Trophoblast cell (in vitro differentiated cells and primary cell): ENCODE data around the gene ZC3H7A.

Source experiments
- DNase-seq, 2 donors: peaks; one replicate each; pipeline ENCODE4 v3.0.0-alpha.2; 2016
- H2AFZ ChIP-seq: 2 replicates; pipeline ENCODE4 v1.6.1; 2013; ENCODE audit warnings: low read length, moderate library complexity, mild to moderate bottlenecking; ENCODE audit not compliant: insufficient read depth, poor library complexity
- H2AK5ac ChIP-seq: 2 replicates; pipeline ENCODE4 v1.6.1; 2013; ENCODE audit warnings: mild to moderate bottlenecking, low read length
- H2BK120ac ChIP-seq: 2 replicates; pipeline ENCODE4 v1.6.1; 2013; ENCODE audit warnings: low read length, mild to moderate bottlenecking, moderate library complexity; ENCODE audit not compliant: insufficient read depth, poor library complexity
- H2BK12ac ChIP-seq: 2 replicates; pipeline ENCODE4 v1.6.1; 2013; ENCODE audit warnings: mild to moderate bottlenecking, low read length, moderate library complexity
- H2BK5ac ChIP-seq: 2 replicates; pipeline ENCODE4 v1.6.1; 2013; ENCODE audit warnings: low read length, low read depth, moderate library complexity, mild to moderate bottlenecking; ENCODE audit not compliant: poor library complexity
- H3K14ac ChIP-seq: 2 replicates; pipeline ENCODE4 v1.6.1; 2013; ENCODE audit warnings: mild to moderate bottlenecking, low read length
- H3K18ac ChIP-seq: 2 replicates; pipeline ENCODE4 v1.6.1; 2013; ENCODE audit warnings: mild to moderate bottlenecking, low read length
- H3K23ac ChIP-seq: 2 replicates; pipeline ENCODE4 v1.6.1; 2013; ENCODE audit warnings: low read length
- H3K27ac ChIP-seq: 2 replicates; pipeline ENCODE4 v1.5.1; 2013; ENCODE audit warnings: low read depth, mild to moderate bottlenecking, inconsistent platforms, low read length, moderate library complexity
- H3K27me3 ChIP-seq: 2 replicates; pipeline ENCODE4 v1.6.1; 2013; ENCODE audit warnings: inconsistent platforms, mild to moderate bottlenecking, low read length, moderate library complexity; ENCODE audit not compliant: insufficient read depth
- H3K36me3 ChIP-seq, 2 experiments: 1 replicate in 1 of 2; 2 replicates in 1 of 2; pipeline ENCODE4 v1.6.1; 2013; ENCODE audit warnings: low read length in 2 of 2, mild to moderate bottlenecking in 2 of 2, moderate library complexity in 1 of 2; ENCODE audit not compliant: insufficient read depth in 2 of 2, control insufficient read depth in 1 of 2
- H3K4ac ChIP-seq: 2 replicates; pipeline ENCODE4 v1.6.1; 2013; ENCODE audit warnings: low read depth, mild to moderate bottlenecking, low read length, moderate library complexity
- H3K4me1 ChIP-seq, 2 experiments: 1 replicate in 1 of 2; 2 replicates in 1 of 2; pipeline ENCODE4 v1.6.1; 2013; ENCODE audit warnings: low read length in 2 of 2, mild to moderate bottlenecking in 2 of 2, moderate library complexity in 1 of 2; ENCODE audit not compliant: insufficient read depth in 2 of 2, control insufficient read depth in 1 of 2
- H3K4me2 ChIP-seq: 2 replicates; pipeline ENCODE4 v1.6.1; 2013; ENCODE audit warnings: inconsistent platforms, mild to moderate bottlenecking, low read length, moderate library complexity
- H3K4me3 ChIP-seq: 2 replicates; pipeline ENCODE4 v1.5.1; 2013; ENCODE audit warnings: mild to moderate bottlenecking, low read depth, low read length, inconsistent platforms
- H3K79me1 ChIP-seq: one replicate; pipeline ENCODE4 v1.6.1; 2013; ENCODE audit warnings: low read length
- H3K79me2 ChIP-seq: 2 replicates; pipeline ENCODE4 v1.6.1; 2013; ENCODE audit warnings: low read length, mild to moderate bottlenecking; ENCODE audit not compliant: control insufficient read depth, insufficient read depth, poor library complexity
- H3K9ac ChIP-seq: 2 replicates; pipeline ENCODE4 v1.6.1; 2013; ENCODE audit warnings: mild to moderate bottlenecking, low read length
- H3K9me3 ChIP-seq: 2 replicates; pipeline ENCODE4 v1.6.1; 2013; ENCODE audit warnings: low read depth, mild to moderate bottlenecking, control low read depth, inconsistent platforms, low read length; ENCODE audit not compliant: insufficient read depth
- H4K12ac ChIP-seq: 2 replicates; pipeline ENCODE4 v1.6.1; 2013; ENCODE audit warnings: low read depth, mild to moderate bottlenecking, low read length, moderate library complexity
- H4K8ac ChIP-seq: 2 replicates; pipeline ENCODE4 v1.6.1; 2013; ENCODE audit warnings: low read depth, mild to moderate bottlenecking, low read length, moderate library complexity
- H4K91ac ChIP-seq: one replicate; pipeline ENCODE4 v1.6.1; 2013; ENCODE audit warnings: low read depth, mild to moderate bottlenecking, low read length, moderate library complexity
- WGBS: extraction: QIAGEN DNeasy Blood & Tissue Kit; methylation state at CpG from one replicate; pipeline ENCODE4 v1.1.7; 2013; ENCODE audit warnings: missing lambda C conversion rate; ENCODE audit not compliant: insufficient read length, insufficient coverage; ENCODE audit errors: extremely low coverage; 5-methylcytosine and 5-hydroxymethylcytosine counted together

The ZC3H7A gene

DNA sequence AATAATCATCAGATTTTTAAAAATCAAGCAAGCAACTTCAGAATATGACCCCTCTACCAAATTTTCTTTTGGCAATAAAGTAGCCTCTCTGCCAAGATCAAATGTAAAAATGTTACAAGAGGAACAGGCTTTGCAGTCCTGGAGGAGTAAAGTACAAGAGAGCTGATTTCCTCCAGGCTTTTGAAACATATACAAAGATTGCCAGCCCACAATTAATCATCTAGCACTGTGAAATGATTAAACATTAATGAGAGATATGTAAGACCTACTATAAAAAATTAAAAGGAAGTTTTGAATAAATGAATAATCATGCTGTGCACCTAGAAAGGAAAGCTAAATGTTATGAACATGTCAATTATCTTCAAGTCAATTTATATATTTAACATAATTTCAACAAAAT lies 80.7 kb downstream of the ZC3H7A start:
- H2BK120ac ChIP-seq: no peak overlapping the region
- H3K9ac ChIP-seq: no peak overlapping the region
- no peaks in the 10 kb centered on the region for H3K9me3 ChIP-seq
- H2AFZ ChIP-seq: no peak overlapping the region
- H3K36me3 ChIP-seq: peaks cover 11 to 18% of the 10 kb centered on the region in 2 experiments
- no peak overlapping the region for H2BK12ac ChIP-seq
- H3K79me1 ChIP-seq: no peaks in the 10 kb centered on the region
- no peak for DNase-seq
- no peak overlapping the region for H4K12ac ChIP-seq
- no peak overlapping the region for H4K8ac ChIP-seq
- no peak overlapping the region for H3K4me2 ChIP-seq
- no peak overlapping the region for H2BK5ac ChIP-seq
- no peak overlapping the region for H3K27ac ChIP-seq
- H3K18ac ChIP-seq: no peak overlapping the region
- no peaks in the 10 kb centered on the region for H3K79me2 ChIP-seq
- no peak overlapping the region for H3K23ac ChIP-seq
- no peak overlapping the region for H3K4me3 ChIP-seq
- H2AK5ac ChIP-seq: no peak overlapping the region
- H3K27me3 ChIP-seq: no peaks in the 10 kb centered on the region
- H4K91ac ChIP-seq: no peak overlapping the region
- H3K14ac ChIP-seq: no peak overlapping the region
- H3K4me1 ChIP-seq: no peaks in the 10 kb centered on the region
- H3K4ac ChIP-seq: no peak overlapping the region

DNA sequence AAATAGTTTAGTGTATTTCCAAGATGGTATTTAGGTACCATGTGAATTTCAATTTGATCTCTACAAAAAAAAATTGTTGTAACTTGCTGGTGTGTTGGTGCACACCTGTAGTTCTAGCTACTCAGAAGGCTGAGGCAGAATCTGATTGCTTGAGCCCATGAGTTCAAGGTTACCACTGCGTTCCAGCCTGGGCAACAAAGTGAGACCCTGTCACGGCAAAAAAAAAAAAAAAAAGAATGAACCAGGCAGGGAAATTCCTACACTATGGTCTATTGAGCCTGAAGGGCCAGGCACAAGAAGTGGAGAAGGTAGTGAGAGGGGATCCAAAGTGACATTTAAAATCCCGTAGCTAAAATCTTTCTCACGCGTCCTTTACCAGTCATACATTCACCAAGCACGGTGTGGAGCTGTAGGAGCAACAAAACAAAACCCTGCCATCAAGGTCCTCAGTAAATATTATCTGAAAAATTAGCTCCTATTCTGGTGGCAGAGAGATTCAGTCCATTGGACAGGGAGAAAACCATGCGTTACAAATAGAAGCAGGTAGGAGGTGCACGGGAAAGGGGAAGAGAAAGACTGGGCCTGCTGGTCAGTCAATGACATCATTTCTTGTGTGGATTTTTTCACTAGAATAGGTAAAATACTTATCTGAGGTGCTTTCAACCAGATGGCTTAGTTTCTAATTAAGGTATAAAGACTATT lies 81.7 kb downstream of the ZC3H7A start:
- Histone ChIP-seq H3K14ac (no peak overlapping the region), H2BK120ac (no peak overlapping the region), H3K4me3 (no peak overlapping the region), H3K79me2 (no peaks in the 10 kb centered on the region), H3K4ac (no peak overlapping the region), H3K79me1 (no peaks in the 10 kb centered on the region), H3K27me3 (no peaks in the 10 kb centered on the region), H3K9me3 (no peaks in the 10 kb centered on the region), H3K9ac (no peak overlapping the region), H2BK5ac (no peak overlapping the region), H2AK5ac (no peak overlapping the region), H3K4me1 (no peaks in the 10 kb centered on the region), H3K36me3 (peaks cover 10 to 14% of the 10 kb centered on the region in 2 experiments), H3K27ac (no peak overlapping the region), H3K23ac (no peak overlapping the region), H4K12ac (no peak overlapping the region), H4K91ac (no peak overlapping the region), H2AFZ (no peak overlapping the region), H3K4me2 (no peak overlapping the region), H3K18ac (no peak overlapping the region), H4K8ac (no peak overlapping the region), H2BK12ac (no peak overlapping the region)
- peak in 1 of 2 donors; percentile 16 for DNase-seq
- WGBS: no CpG with 5 or more reads among the region's 8 CpGs

DNA sequence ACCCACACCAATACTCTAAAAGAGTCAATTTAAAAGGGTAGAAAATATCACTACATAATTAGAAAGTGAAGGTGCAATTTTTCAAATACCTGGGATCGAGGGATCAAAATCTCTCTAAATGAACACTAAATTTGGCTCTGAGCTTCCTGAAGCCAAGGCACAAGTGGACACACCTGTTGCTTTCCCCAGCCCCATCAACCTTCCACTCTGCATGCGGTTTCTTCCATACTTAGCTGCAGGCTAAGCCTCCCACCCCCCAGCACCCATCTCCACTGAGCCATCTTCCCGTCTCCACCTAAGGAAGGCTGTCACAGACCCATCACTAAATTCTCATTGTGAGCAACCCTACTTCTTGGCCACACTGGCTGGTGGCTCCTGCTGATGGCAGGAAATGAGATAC lies 84.9 kb downstream of the ZC3H7A start:
- no CpG with 5 or more reads among the region's 3 CpGs for WGBS
- DNase-seq: no peak

DNA sequence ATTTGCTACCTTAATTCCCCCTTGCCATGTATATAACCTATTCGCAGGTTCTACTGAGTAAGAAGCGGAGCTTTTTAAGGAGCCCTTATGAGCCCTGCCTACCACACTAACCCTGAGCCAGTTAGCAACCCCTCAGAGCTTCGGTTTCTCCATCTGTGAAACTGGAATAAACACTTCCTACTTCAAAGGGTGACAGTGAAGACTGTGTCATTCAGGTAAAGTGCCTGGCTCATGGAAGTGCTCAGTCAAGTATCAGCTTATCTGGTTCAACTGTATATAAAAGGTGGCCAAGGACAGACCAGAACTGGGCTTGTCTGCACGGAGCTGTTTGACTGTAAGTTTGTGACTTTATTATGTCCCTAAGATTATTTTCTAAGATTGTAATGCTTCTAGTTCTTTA lies 85.4 kb downstream of the ZC3H7A start:
- whole genome bisulfite sequencing: no CpG with 5 or more reads among the region's 4 CpGs
- H3K79me2 ChIP-seq: no peaks in the 10 kb centered on the region
- H2BK120ac ChIP-seq: no peak overlapping the region
- no peak overlapping the region for H2AFZ ChIP-seq
- H4K12ac ChIP-seq: no peak overlapping the region
- H3K18ac ChIP-seq: no peak overlapping the region
- no peak overlapping the region for H3K4me3 ChIP-seq
- no peak overlapping the region for H4K8ac ChIP-seq
- no peak overlapping the region for H2AK5ac ChIP-seq
- no peaks in the 10 kb centered on the region for H3K27me3 ChIP-seq
- no peak overlapping the region for H3K14ac ChIP-seq
- H2BK5ac ChIP-seq: no peak overlapping the region
- H3K36me3 ChIP-seq: peaks cover 9 to 14% of the 10 kb centered on the region in 2 experiments
- no peaks in the 10 kb centered on the region for H3K9me3 ChIP-seq
- no peak overlapping the region for H3K23ac ChIP-seq
- H3K79me1 ChIP-seq: no peaks in the 10 kb centered on the region
- no peak overlapping the region for H2BK12ac ChIP-seq
- H4K91ac ChIP-seq: no peak overlapping the region
- H3K9ac ChIP-seq: no peak overlapping the region
- H3K4me1 ChIP-seq: no peaks in the 10 kb centered on the region
- no peak overlapping the region for H3K4ac ChIP-seq
- no peak for DNase-seq
- no peak overlapping the region for H3K27ac ChIP-seq
- no peak overlapping the region for H3K4me2 ChIP-seq

More for the DNA sequence above, 84.9 kb downstream of the ZC3H7A start:
- Histone ChIP-seq H3K79me2 (no peaks in the 10 kb centered on the region), H4K12ac (no peak overlapping the region), H2BK120ac (no peak overlapping the region), H4K8ac (no peak overlapping the region), H3K4me3 (no peak overlapping the region), H3K4me2 (no peak overlapping the region), H2AFZ (no peak overlapping the region), H3K18ac (no peak overlapping the region), H3K4me1 (no peaks in the 10 kb centered on the region), H3K4ac (no peak overlapping the region), H3K27ac (no peak overlapping the region), H3K9me3 (no peaks in the 10 kb centered on the region), H2BK12ac (no peak overlapping the region), H3K36me3 (peaks cover 9 to 14% of the 10 kb centered on the region in 2 experiments), H2BK5ac (no peak overlapping the region), H2AK5ac (no peak overlapping the region), H3K27me3 (no peaks in the 10 kb centered on the region), H3K79me1 (no peaks in the 10 kb centered on the region), H3K9ac (no peak overlapping the region), H3K23ac (no peak overlapping the region), H3K14ac (no peak overlapping the region), H4K91ac (no peak overlapping the region)
